Loucy (cell line): Measurements from ENCODE around the gene COL27A1.

Experiments used
- H2AFZ ChIP-seq: fragments of 200-600 bp; sonication (generic); 2 replicates; pipeline ENCODE4 v1.6.0; 2016; ENCODE audit warnings: antibody characterized with exemption, mild to moderate bottlenecking, low read length, moderate library complexity
- H3F3A ChIP-seq: fragments of 200-600 bp; 2 replicates; pipeline ENCODE4 v1.6.0; 2016; ENCODE audit warnings: antibody characterized with exemption, low read depth, mild to moderate bottlenecking
- H3K27me3 ChIP-seq: fragments of 200-600 bp; sonication (generic); 2 replicates; pipeline ENCODE4 v1.6.1; 2014; ENCODE audit warnings: low read length, mild to moderate bottlenecking; ENCODE audit not compliant: insufficient read depth, poor library complexity, severe bottlenecking
- H3K36me3 ChIP-seq: fragments of 200-600 bp; sonication (generic); 2 replicates; pipeline ENCODE4 v1.6.1; 2016; ENCODE audit warnings: low read length; ENCODE audit not compliant: insufficient read depth
- H3K4me1 ChIP-seq: fragments of 200-600 bp; sonication (generic); 2 replicates; pipeline ENCODE4 v1.5.1; 2014; ENCODE audit warnings: low read length, mild to moderate bottlenecking; ENCODE audit not compliant: insufficient read depth, poor library complexity, severe bottlenecking
- H3K4me2 ChIP-seq: fragments of 200-600 bp; sonication (generic); 2 replicates; pipeline ENCODE4 v1.6.0; 2014; ENCODE audit warnings: antibody characterized with exemption, low read length, low read depth, mild to moderate bottlenecking; ENCODE audit not compliant: poor library complexity, severe bottlenecking
- H3K4me3 ChIP-seq: fragments of 200-600 bp; sonication (generic); 2 replicates; pipeline ENCODE4 v1.5.1; 2014; ENCODE audit warnings: low read length, mild to moderate bottlenecking, mixed read lengths; ENCODE audit not compliant: poor library complexity, severe bottlenecking
- H3K79me2 ChIP-seq: fragments of 200-600 bp; sonication (generic); 2 replicates; pipeline ENCODE4 v1.6.1; 2014; ENCODE audit warnings: low read length; ENCODE audit not compliant: insufficient read depth
- H3K9ac ChIP-seq: fragments of 200-600 bp; sonication (generic); 2 replicates; pipeline ENCODE4 v1.6.0; 2014; ENCODE audit warnings: mild to moderate bottlenecking, low read depth, low read length, moderate library complexity; ENCODE audit not compliant: poor library complexity, severe bottlenecking
- H3K9me2 ChIP-seq: fragments of 200-600 bp; sonication (generic); replicated peaks from 2 replicates; pipeline ENCODE4 v1.6.1; 2016; ENCODE audit warnings: low read depth, low read length, mixed read lengths
- H3K9me3 ChIP-seq: fragments of 200-600 bp; sonication (generic); 2 replicates; pipeline ENCODE4 v1.6.1; 2014; ENCODE audit warnings: mild to moderate bottlenecking, antibody characterized with exemption, low read length, low read depth; ENCODE audit not compliant: insufficient read depth
- H4K20me1 ChIP-seq: fragments of 200-600 bp; sonication (generic); 2 replicates; pipeline ENCODE4 v1.6.0; 2014; ENCODE audit warnings: antibody characterized with exemption, low read length, mild to moderate bottlenecking; ENCODE audit not compliant: insufficient read depth, poor library complexity, severe bottlenecking
- EZH2phosphoT487 ChIP-seq: fragments of 200-600 bp; IDR thresholded peaks from 2 replicates; pipeline ENCODE4 v1.6.1; 2018; ENCODE audit warnings: antibody characterized with exemption, mild to moderate bottlenecking, moderate library complexity, borderline replicate concordance
- TF ChIP-seq, protein P1 (sequence below): fragments of 200-600 bp; sonication (generic); conservative IDR thresholded peaks from 2 replicates; pipeline ENCODE4 v1.5.1; 2014; ENCODE audit warnings: mild to moderate bottlenecking, antibody characterized with exemption, low read length

The COL27A1 gene

DNA sequence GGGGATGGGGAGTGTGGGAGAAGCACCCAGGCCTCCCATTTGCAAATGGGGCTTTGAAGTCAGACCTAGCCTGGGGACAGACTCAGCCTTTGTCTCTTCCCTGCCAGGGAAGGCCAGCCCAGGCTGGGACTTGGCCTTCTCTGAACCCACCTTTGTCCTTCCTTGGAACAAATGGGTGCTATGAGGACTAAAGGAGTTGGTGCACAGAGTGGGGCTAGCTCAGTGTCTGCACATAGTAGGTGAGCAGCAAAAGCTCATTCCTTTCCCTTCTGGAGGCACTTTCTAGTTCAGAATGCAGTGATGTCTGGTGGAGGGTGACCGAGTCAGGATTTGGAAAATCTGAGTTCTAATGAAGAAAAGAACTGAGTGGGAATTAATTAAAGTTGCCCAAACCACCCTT lies 37.2 kb downstream of the COL27A1 start:
- Histone ChIP-seq H3K4me3 (no peak overlapping the region), H3F3A (no peaks in the 10 kb centered on the region), H3K4me2 (no peak overlapping the region), H3K9me2 (no peaks in the 10 kb centered on the region), H3K9ac (no peak overlapping the region), H3K4me1 (no peaks in the 10 kb centered on the region), H3K79me2 (no peaks in the 10 kb centered on the region), H3K36me3 (no peaks in the 10 kb centered on the region), H3K27me3 (no peaks in the 10 kb centered on the region), H4K20me1 (no peaks in the 10 kb centered on the region), H3K9me3 (peaks cover 7% of the 10 kb centered on the region; the same call in 1 of the 2 replicates), H2AFZ (no peak overlapping the region)
- TF ChIP-seq, protein P1, sequence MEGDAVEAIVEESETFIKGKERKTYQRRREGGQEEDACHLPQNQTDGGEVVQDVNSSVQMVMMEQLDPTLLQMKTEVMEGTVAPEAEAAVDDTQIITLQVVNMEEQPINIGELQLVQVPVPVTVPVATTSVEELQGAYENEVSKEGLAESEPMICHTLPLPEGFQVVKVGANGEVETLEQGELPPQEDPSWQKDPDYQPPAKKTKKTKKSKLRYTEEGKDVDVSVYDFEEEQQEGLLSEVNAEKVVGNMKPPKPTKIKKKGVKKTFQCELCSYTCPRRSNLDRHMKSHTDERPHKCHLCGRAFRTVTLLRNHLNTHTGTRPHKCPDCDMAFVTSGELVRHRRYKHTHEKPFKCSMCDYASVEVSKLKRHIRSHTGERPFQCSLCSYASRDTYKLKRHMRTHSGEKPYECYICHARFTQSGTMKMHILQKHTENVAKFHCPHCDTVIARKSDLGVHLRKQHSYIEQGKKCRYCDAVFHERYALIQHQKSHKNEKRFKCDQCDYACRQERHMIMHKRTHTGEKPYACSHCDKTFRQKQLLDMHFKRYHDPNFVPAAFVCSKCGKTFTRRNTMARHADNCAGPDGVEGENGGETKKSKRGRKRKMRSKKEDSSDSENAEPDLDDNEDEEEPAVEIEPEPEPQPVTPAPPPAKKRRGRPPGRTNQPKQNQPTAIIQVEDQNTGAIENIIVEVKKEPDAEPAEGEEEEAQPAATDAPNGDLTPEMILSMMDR: no peak

DNA sequence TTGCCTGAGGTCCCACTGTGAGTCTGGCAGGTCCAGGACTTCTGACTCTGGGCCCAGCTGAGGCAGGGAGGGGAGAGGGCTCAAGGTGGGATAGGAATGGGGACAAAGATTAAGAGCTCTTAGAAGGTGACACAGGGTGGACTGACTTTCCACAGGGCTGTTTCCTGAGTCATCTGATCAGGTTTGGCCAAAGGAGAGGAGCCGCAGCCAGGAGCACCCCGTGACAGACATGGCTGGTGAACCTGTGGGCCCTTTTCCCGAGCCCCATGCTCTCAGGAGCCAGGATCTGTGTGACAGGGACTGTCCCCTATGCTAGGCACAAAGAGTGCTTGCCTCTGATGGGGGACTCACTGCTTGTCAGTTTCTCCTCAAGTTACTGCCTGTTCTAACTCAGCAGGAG lies 37.8 kb downstream of the COL27A1 start:
- TF ChIP-seq, protein P1: no peak
- TF ChIP-seq EZH2phosphoT487: no peak
- H3K4me3 ChIP-seq: no peak overlapping the region
- H3K36me3 ChIP-seq: no peaks in the 10 kb centered on the region
- H3K79me2 ChIP-seq: no peaks in the 10 kb centered on the region
- H3K9me3 ChIP-seq: peaks cover 7% of the 10 kb centered on the region; the same call in 1 of the 2 replicates
- H4K20me1 ChIP-seq: no peaks in the 10 kb centered on the region
- H3F3A ChIP-seq: no peaks in the 10 kb centered on the region
- H3K27me3 ChIP-seq: no peaks in the 10 kb centered on the region
- no peaks in the 10 kb centered on the region for H3K4me1 ChIP-seq
- H3K9me2 ChIP-seq: no peaks in the 10 kb centered on the region
- no peak overlapping the region for H3K4me2 ChIP-seq
- H2AFZ ChIP-seq: no peak overlapping the region
- no peak overlapping the region for H3K9ac ChIP-seq

DNA sequence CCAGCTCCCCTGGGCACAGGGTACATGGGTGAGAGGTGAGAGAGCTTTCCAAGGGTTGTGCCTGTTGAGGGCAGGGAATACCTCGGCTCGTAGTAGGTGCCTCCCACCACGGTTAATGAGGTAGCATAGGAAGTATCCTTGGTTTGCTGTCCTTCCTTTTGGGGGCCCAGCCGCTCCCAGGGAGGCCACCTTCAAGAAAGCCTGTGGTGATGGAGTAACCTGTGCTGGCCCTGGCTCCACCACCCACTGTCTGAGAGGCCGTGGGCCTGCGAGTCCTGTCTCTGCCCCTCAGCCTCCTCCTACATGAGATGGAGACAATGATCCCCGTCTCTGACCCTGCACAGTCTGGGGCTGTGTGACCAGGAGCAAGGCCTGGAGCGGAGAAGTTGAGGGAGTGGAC lies 40.8 kb downstream of the COL27A1 start:
- Histone ChIP-seq H3K36me3 (no peaks in the 10 kb centered on the region), H3K9ac (no peak overlapping the region), H4K20me1 (no peaks in the 10 kb centered on the region), H3F3A (no peaks in the 10 kb centered on the region), H3K9me3 (no peaks in the 10 kb centered on the region), H3K4me1 (no peaks in the 10 kb centered on the region), H3K27me3 (no peaks in the 10 kb centered on the region), H2AFZ (no peak overlapping the region), H3K79me2 (no peaks in the 10 kb centered on the region), H3K4me3 (no peak overlapping the region), H3K9me2 (no peaks in the 10 kb centered on the region), H3K4me2 (no peak overlapping the region)
- TF ChIP-seq, protein P1: no peak
- TF ChIP-seq EZH2phosphoT487: no peak
